Endothelial cell of hepatic sinusoid (primary cell): ENCODE data around the gene MEI1.
"Not testable (repeated sequence)": the region's sequence is repeated elsewhere in the genome, so short reads cannot be mapped to it uniquely, and the experiment has no call there.

Experiments used
- in situ Hi-C: cut with HindIII; loops from 2 replicates; pipeline ENCODE4 v1.10.0; 2017; ENCODE audit warnings: low sequenced_read_pairs

The MEI1 gene

DNA sequence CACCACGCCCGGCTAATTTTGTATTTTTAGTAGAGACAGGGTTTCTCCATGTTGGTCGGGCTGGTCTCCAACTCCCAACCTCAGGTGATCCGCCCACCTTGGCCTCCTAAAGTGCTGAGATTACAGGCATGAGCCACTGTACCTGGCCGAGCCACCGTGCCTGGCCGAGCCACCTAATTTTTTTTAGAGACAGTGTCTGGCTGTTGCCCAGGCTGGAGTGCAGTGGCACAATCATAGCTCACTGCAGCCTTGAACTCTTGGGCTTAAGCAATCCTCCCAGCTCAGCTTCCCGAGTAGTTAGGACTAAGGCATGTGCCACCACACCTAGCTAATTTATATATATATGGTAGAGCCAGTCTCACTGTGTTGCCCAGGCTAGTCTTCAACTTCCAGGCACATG, 136.2 kb downstream of the MEI1 start:
- in situ Hi-C loops, result not testable (repeated sequence)

DNA sequence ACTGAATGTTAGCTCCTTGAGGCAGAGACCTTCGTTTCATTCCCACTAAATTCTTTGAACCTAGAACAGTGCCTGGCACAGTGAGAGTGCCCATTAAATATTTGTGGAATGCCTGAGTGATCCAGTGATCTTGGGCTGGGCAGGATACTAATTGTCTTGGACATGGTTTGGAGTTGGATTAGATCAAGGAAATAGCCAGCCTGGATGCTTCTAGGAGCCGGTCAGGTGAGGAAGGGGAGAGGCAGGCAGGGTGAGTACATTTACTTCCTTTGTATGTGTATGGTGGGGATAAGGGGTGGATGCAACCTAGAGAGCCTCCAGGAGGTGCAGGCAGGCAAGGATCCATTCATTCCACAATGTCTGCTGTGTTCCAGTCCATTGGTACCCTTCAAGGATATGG, 137.2 kb downstream of the MEI1 start:
- in situ Hi-C loops, result no loop called here

DNA sequence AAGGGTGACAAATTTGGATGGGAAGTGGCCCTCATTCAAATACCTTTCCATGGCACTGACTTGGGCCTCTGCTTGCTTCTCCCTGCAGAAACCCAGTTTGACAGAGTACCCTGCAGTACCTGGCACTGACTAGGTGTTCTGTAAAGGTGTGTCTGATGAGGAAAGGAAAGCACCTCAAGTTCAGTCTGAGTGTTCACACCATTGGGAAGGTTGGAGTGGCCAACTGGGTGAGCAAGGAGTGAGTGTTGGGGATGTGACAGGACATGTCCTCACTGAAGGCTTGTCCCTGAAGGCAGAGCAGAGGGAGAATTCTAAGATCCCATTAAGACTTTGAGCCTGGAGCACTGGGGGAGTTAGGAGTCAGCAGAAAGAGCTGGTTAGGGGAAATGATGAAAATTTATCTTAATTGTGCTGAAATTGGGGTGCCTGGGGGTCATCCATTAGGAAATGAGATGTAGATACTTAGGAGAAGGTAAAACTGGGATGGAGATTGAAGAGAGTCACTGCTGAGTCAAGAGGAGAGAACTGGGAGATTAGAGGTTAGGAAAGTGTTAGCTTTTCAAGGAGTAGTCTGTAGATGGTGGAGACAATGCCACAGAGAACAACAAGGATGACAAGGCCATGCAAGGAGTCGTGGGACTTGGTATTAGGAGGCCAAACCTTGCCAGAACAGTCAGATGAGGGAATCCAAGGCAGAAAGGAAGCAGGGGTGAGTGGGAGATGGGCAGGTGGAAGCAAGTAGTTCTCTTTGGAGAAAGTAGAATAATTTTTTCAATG, 139.7 kb downstream of the MEI1 start:
- in situ Hi-C loops, result no loop called here

DNA sequence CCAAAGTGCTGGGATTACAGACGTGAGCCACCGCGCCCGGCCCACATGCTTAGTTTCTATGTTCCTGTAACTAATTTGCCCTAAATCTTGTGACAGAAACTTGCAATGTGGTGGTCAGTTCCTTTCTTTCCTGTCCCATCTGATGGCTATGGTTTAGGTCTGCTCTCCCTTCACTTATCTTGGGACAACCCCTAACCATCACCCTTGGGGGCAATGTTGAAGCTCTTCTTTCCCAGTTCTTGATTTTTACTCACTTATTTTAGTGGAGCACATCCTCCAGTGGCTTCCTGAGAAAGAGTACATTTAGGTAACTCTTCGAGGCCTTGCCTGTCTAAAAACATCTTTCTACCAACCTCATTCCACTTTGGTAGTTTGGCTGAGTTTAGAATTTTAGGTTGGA, 140.9 kb downstream of the MEI1 start:
- in situ Hi-C loops, result no loop called here

DNA sequence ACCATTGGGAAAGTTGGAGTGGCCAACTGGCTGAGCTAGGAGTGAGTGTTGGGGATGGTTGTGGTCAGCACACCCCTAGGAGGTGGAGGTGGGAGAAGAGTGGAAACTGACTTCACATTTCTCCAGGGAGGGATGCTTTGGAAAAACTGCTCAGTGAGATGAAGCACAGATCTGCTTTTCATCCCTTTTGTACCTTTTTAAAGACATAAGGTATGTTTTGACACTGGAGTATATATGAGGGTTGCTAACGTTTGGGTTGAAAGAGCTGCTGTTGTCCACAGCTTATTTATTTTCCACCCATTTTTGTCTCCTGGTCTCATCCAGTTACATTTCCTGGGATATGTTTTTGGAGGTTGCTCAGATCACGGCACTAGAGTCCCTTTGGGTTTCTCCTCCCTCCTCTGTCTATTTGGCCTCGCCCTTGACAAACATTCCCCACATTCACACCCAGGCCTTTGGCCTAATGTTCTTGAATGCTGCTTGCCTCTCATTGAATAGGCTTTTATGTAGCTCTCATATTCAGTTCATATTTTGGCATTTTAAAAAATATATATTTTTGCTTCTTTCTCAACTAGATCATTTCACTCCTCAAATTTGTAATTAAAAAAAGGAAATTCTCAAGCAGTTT, 141.9 kb downstream of the MEI1 start:
- in situ Hi-C loops, result no loop called here

DNA sequence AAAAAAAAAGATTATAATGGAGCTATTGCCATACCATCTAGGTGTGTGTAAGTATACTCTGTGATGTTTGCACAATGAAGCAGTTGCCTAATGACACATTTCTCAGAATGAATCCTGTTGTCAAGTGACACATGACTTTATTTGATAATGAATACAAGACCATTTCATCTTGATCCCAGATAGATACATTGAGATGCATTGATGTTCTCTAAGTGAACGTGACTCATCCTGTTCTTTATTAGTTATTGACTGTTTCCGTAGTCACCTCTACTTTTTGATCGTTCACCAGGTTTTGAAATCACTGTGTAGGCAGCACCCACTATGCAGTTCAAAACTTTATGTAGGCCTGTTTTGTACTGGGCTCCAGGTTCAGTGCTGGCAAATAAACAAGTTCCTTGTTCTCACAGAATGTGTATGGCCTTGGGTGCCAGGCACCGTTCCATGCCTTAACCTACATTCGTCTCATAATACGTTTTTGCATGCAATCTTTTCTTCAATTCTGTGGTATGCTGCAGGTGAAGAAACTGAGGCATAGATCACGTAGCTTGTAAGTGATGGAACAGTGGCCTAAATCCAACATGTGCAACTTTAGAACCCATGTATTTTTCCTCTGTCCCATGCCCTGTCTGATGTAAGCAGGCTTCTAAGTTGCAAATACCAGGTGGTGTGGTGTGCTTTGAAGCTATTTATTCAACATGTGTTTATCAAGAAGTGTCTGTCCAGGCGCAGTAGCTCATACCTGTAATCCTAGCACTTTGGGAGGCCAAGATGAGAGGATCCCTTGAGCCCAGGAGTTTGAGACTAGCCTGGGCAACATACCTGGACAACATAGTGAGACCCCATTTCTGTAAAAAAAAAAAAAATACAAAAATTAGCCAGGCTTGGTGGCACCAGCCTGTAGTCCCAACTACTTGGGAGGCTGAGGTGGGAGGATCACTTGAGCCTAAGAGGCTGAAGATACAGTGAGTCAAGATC, 144.0 kb downstream of the MEI1 start:
- in situ Hi-C loops, result no loop called here

DNA sequence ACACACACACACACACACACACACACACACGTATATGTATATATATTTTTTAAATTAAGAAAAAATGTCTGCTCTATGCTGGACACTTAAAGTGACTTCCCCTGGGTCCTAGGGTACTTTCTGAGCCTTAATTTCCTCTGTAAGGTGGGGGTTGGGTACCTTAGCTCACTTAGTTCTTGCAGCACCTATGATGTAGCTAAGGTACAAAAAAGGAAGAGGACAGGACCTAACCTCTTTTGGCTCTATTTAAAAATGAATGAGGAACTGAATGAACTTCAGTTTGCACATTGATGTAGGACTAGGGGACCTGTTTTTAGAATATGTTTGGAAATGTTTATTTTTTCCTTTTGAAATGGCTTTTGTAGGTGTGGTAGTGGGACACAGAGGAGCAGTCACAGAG, 144.7 kb downstream of the MEI1 start:
- in situ Hi-C loops, result no loop called here

DNA sequence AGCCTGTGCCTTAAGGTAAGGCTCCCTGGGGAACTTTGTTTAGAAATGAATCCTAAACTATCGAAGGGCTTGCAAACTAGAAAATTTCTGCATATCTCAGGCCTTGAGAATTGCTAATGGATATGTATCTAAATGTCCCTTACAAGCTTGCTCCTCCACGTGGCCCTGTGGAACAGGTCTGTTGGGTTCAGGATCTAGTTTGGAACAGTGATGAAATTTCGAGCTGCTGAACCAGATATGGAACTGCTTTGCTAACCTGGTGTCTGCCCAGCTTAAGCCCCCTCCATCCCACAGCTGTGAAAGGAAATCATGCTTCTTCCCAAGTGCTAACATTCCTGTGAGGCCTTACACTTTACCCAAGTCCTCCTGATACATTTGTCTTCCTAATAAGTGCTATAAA, 145.2 kb downstream of the MEI1 start:
- in situ Hi-C loops, result no loop called here

DNA sequence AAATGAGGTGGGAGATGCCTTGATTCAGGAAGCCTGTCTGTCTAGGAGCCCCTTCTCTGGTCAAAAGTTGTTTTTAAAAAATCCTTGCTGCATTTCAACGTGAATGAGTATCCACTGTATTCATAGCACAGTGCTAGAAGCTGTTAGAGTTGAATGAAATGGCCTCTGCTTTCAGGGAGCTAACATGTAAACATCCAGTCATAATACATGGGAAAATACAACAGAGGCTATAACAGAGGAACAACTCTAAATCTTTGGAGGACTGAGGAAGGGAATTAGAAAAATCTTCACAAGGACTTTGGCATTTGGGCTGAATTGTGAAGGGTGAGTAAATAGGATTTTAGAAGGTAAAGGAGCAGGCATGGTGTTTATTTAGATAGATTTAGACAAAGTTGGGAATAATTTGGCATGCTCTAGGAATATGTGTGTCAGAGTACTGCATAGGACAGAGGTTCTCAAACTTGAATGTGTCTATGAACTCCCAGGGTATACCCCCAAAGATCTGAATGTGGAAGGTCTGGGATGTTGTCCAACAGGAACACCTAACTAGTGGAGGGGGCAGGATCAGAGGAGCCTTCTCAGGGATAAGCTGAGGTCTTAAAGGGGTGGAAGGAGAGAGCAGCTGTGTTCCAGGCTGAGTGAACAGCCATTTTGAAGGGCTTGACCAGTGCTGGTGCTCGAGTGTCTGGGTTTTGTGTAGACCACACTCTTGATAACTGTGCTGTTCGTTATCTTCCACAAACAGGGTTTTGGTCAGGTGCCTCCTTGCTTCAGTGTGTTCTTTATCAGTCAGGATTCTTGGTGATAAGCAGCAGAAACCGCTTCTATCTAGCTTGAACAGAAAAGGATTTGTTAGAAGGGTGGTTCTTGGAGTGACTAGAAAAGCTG, 146.3 kb downstream of the MEI1 start:
- in situ Hi-C loops, result no loop called here

GRCh38 chr22:41846268-41846987, 147.1 kb downstream of the MEI1 start:
- in situ Hi-C loops, result no loop called here

GRCh38 chr22:41847300-41847699, 148.0 kb downstream of the MEI1 start:
- in situ Hi-C loops, result no loop called here

DNA sequence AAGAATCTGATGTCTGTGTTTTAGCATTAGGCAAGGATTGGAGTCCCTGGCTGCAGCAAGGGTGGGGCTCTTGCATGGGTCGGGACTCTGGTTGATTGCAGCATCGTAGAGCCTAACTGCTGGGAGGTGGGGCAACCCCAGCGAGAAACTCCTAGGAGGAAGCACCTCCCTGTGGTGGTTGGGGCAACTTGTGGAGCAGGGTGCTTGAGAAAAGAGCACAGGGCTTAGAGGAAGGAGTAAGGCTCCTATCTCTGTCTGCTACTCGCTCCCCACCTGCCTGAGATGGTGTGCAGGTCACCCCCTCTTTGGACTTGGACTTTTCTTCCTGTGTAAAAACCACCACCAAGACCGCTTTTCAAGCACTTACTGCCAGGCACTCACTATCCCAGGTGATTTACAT, 149.2 kb downstream of the MEI1 start:
- in situ Hi-C loops, result no loop called here
